Ovary (tissue), 3 donors: ENCODE results near the gene GDI2.

ENCODE experiments used
- EP300 ChIP-seq: sonication (generic); formaldehyde crosslinking; IDR thresholded peaks from one replicate; pipeline ENCODE4 v1.6.1; 2017; ENCODE audit warnings: antibody characterized with exemption
- POLR2A ChIP-seq: fragments of 450-650 bp; IDR thresholded peaks from one replicate; pipeline ENCODE4 v1.6.1; 2017; ENCODE audit warnings: antibody characterized with exemption, mild to moderate bottlenecking, moderate library complexity
- TF ChIP-seq, protein P1 (sequence below), 3 donors: fragments of 450-650 bp in 2 of 3; fragments of 200-600 bp in 1 of 3; IDR thresholded peaks; one replicate each; pipeline versions ENCODE4 v1.5.1 to v1.8.0; 2016 to 2022; ENCODE audit warnings: antibody characterized with exemption in 3 of 3, mild to moderate bottlenecking in 1 of 3
- donor health status: DM: no; HTN: no; CAD: no.

- TF ChIP-seq POLR2A (no peak), EP300 (no peak)
- TF ChIP-seq, protein P1, sequence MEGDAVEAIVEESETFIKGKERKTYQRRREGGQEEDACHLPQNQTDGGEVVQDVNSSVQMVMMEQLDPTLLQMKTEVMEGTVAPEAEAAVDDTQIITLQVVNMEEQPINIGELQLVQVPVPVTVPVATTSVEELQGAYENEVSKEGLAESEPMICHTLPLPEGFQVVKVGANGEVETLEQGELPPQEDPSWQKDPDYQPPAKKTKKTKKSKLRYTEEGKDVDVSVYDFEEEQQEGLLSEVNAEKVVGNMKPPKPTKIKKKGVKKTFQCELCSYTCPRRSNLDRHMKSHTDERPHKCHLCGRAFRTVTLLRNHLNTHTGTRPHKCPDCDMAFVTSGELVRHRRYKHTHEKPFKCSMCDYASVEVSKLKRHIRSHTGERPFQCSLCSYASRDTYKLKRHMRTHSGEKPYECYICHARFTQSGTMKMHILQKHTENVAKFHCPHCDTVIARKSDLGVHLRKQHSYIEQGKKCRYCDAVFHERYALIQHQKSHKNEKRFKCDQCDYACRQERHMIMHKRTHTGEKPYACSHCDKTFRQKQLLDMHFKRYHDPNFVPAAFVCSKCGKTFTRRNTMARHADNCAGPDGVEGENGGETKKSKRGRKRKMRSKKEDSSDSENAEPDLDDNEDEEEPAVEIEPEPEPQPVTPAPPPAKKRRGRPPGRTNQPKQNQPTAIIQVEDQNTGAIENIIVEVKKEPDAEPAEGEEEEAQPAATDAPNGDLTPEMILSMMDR (IDR thresholded peaks at IDR 0.05), result no peak
These were observed 28.7 kb upstream of the GDI2 start for GRCh38 chr10:5841965-5842364.
